Panc1 (cell line): Measurements from ENCODE around the gene CFAP77. TPM values are rescaled to one million over a fixed set of nuclear protein-coding genes. Genes with fewer than 3 reads are reported as not detected.

ENCODE experiments used
- ATAC-seq: fragments of 200-7000 bp; cut with Tn5 transposase; 2 replicates; pipeline ENCODE4 v1.9.1; 2020; ENCODE audit warnings: mild to moderate bottlenecking, moderate library complexity
- BruUV-seq: library from RNA; stranded (reverse); fragments of 400-500 nt; replicated peaks from 2 replicates; lab custom pipeline; 2021; lab: Mats Ljungman, UMichigan
- CTCF ChIA-PET: fragments of 300-600 bp; sonication (Branson Sonifier 250); formaldehyde crosslinking; loops from one replicate; lab custom pipeline; 2022; ENCODE audit warnings: antibody characterized with exemption; lab: Charles Lee
- POLR2A ChIA-PET: fragments of 300-600 bp; sonication (Branson Sonifier 250); formaldehyde crosslinking; loops from one replicate; lab custom pipeline; 2022; ENCODE audit warnings: antibody characterized with exemption; lab: Charles Lee
- DNase-seq: peaks from one replicate; pipeline ENCODE4 v3.0.0-alpha.2; 2010; ENCODE audit warnings: low read depth, low spot score
- H3K27ac ChIP-seq: 2 replicates; pipeline ENCODE4 v1.5.1; 2011; ENCODE audit warnings: mild to moderate bottlenecking, low read length, inconsistent platforms
- H3K27me3 ChIP-seq: fragments of 200-500 bp; sonication (Bioruptor generic); 2 replicates; pipeline ENCODE4 v1.6.0; 2014; ENCODE audit warnings: low read length, inconsistent platforms; ENCODE audit not compliant: control insufficient read depth, insufficient read depth
- H3K36me3 ChIP-seq: fragments of 200-500 bp; sonication (Bioruptor generic); 2 replicates; pipeline ENCODE4 v1.5.1; 2014; ENCODE audit warnings: inconsistent platforms, mild to moderate bottlenecking, low read length, moderate library complexity; ENCODE audit not compliant: control insufficient read depth, insufficient read depth
- H3K4me1 ChIP-seq: 2 replicates; pipeline ENCODE4 v1.5.1; 2011; ENCODE audit warnings: inconsistent platforms, mild to moderate bottlenecking, low read length, moderate library complexity; ENCODE audit not compliant: control insufficient read depth, insufficient read depth
- H3K4me3 ChIP-seq, 2 experiments: 2 replicates each; pipeline ENCODE4 v1.5.1; 2011 to 2012; ENCODE audit warnings: low read depth in 2 of 2, low read length in 2 of 2, mild to moderate bottlenecking in 2 of 2, inconsistent platforms in 1 of 2, moderate library complexity in 1 of 2
- H3K9me3 ChIP-seq: fragments of 200-500 bp; sonication (Bioruptor generic); 2 replicates; pipeline ENCODE4 v1.5.1; 2014; ENCODE audit warnings: low read depth, mild to moderate bottlenecking, inconsistent platforms, low read length, moderate library complexity; ENCODE audit not compliant: control insufficient read depth, insufficient read depth
- POLR2AphosphoS5 ChIP-seq: IDR thresholded peaks from 2 replicates; pipeline ENCODE4 v1.6.1; 2012; ENCODE audit warnings: mild to moderate bottlenecking, low read depth, low read length, moderate library complexity
- SIN3A ChIP-seq: IDR thresholded peaks from 2 replicates; pipeline ENCODE4 v1.6.1; 2012; ENCODE audit warnings: low read depth, mild to moderate bottlenecking, low read length, moderate library complexity, borderline replicate concordance; ENCODE audit not compliant: insufficient read depth
- TCF7L2 ChIP-seq: IDR thresholded peaks from 2 replicates; pipeline ENCODE4 v1.6.1; 2011; ENCODE audit warnings: mild to moderate bottlenecking, low read depth, low read length, inconsistent platforms
- in situ Hi-C: cut with HindIII; loops from 2 replicates; pipeline ENCODE4 v1.10.0; 2016; ENCODE audit warnings: low sequenced_read_pairs, low pct_unique_long_range_greater_than_20kb
- intact Hi-C: fragments of 100-400 bp; cut with micrococcal nuclease; formaldehyde crosslinking; loops from one replicate; pipeline ENCODE4 v1.10.0; 2022; ENCODE audit not compliant: unreplicated experiment
- total RNA-seq: library from RNA; stranded (reverse); gene quantifications from one replicate; pipeline ENCODE4 v1.2.1, GENCODE V29; 2021; ENCODE audit not compliant: unreplicated experiment
- TF ChIP-seq, protein P1 (sequence below): fragments of 450-650 bp; IDR thresholded peaks from 2 replicates; pipeline ENCODE4 v1.5.1; 2017; ENCODE audit warnings: mild to moderate bottlenecking
- TF ChIP-seq, protein P2 (sequence below), 2 experiments: IDR thresholded peaks; 2 replicates each; pipeline ENCODE4 v1.6.1; 2011 to 2012; ENCODE audit warnings: low read depth in 2 of 2, control low read depth in 1 of 2, low read length in 1 of 2, mild to moderate bottlenecking in 1 of 2, moderate library complexity in 1 of 2; ENCODE audit not compliant: insufficient read depth in 1 of 2

The CFAP77 gene
- total RNA-seq, 1 experiment from 2014 or later, result not detected

GRCh38 chr9:132451276-132451675 lies 41.3 kb downstream of the CFAP77 start:
- Histone ChIP-seq H3K9me3 (no peaks in the 10 kb centered on the region), H3K36me3 (no peaks in the 10 kb centered on the region), H3K27ac (no peak overlapping the region), H3K27me3 (no peaks in the 10 kb centered on the region), H3K4me1 (no peaks in the 10 kb centered on the region), H3K4me3 (no peak overlapping the region)
- in situ Hi-C loops, result no loop called here
- intact Hi-C loops, result no loop called here
- no peak for TF ChIP-seq TCF7L2
- no peak for TF ChIP-seq POLR2AphosphoS5
- TF ChIP-seq SIN3A, result no peak
- TF ChIP-seq, protein P1, sequence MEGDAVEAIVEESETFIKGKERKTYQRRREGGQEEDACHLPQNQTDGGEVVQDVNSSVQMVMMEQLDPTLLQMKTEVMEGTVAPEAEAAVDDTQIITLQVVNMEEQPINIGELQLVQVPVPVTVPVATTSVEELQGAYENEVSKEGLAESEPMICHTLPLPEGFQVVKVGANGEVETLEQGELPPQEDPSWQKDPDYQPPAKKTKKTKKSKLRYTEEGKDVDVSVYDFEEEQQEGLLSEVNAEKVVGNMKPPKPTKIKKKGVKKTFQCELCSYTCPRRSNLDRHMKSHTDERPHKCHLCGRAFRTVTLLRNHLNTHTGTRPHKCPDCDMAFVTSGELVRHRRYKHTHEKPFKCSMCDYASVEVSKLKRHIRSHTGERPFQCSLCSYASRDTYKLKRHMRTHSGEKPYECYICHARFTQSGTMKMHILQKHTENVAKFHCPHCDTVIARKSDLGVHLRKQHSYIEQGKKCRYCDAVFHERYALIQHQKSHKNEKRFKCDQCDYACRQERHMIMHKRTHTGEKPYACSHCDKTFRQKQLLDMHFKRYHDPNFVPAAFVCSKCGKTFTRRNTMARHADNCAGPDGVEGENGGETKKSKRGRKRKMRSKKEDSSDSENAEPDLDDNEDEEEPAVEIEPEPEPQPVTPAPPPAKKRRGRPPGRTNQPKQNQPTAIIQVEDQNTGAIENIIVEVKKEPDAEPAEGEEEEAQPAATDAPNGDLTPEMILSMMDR, result no peak
- TF ChIP-seq, protein P2, sequence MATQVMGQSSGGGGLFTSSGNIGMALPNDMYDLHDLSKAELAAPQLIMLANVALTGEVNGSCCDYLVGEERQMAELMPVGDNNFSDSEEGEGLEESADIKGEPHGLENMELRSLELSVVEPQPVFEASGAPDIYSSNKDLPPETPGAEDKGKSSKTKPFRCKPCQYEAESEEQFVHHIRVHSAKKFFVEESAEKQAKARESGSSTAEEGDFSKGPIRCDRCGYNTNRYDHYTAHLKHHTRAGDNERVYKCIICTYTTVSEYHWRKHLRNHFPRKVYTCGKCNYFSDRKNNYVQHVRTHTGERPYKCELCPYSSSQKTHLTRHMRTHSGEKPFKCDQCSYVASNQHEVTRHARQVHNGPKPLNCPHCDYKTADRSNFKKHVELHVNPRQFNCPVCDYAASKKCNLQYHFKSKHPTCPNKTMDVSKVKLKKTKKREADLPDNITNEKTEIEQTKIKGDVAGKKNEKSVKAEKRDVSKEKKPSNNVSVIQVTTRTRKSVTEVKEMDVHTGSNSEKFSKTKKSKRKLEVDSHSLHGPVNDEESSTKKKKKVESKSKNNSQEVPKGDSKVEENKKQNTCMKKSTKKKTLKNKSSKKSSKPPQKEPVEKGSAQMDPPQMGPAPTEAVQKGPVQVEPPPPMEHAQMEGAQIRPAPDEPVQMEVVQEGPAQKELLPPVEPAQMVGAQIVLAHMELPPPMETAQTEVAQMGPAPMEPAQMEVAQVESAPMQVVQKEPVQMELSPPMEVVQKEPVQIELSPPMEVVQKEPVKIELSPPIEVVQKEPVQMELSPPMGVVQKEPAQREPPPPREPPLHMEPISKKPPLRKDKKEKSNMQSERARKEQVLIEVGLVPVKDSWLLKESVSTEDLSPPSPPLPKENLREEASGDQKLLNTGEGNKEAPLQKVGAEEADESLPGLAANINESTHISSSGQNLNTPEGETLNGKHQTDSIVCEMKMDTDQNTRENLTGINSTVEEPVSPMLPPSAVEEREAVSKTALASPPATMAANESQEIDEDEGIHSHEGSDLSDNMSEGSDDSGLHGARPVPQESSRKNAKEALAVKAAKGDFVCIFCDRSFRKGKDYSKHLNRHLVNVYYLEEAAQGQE (IDR thresholded peaks at IDR 0.05; ENCODE audit: insufficient read depth in 1 of 2, low read depth in 2 of 2, low read length in 1 of 2), result no peak
- POLR2A ChIA-PET, result interaction anchor here (0.6 kb wide), 1 partner anchor 159 kb away, joined by 8 read pairs; no protein-coding TSS in a partner anchor
- CTCF ChIA-PET, result no interaction called here
- ATAC-seq, result no peak
- DNase-seq, result no peak
- no TSS peak for BruUV-seq

DNA sequence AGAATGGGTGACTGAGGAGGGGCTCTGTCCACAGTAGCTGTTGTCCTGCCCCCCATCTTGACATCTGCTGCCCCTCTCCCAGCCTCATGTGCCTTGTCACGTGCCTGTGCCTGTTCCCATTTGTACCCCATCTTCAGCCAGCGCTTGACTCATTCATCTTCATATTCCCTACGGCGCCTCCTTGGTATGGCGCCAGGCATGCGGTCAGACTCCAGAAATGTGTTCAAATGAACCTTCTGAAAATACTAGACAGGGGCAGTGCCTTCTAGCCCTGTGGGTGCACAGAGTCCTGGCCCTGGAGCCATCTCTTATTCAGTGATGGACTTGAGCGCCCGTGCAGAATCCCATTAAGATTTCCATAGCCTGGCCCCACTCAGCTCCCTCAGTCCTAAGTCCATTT lies 46.2 kb downstream of the CFAP77 start:
- no peak for DNase-seq
- POLR2A ChIA-PET, result no interaction called here
- in situ Hi-C loops (no loop called here), intact Hi-C loops (no loop called here)
- TF ChIP-seq TCF7L2, result no peak
- no peak for TF ChIP-seq POLR2AphosphoS5
- TF ChIP-seq, protein P2 (IDR thresholded peaks at IDR 0.05; ENCODE audit: insufficient read depth in 1 of 2, low read depth in 2 of 2, low read length in 1 of 2), result no peak
- TF ChIP-seq, protein P1, result no peak
- no peak for TF ChIP-seq SIN3A
- Histone ChIP-seq H3K4me1 (no peaks in the 10 kb centered on the region), H3K4me3 (no peak overlapping the region), H3K36me3 (no peaks in the 10 kb centered on the region), H3K27ac (no peak overlapping the region), H3K27me3 (no peaks in the 10 kb centered on the region), H3K9me3 (no peaks in the 10 kb centered on the region)
- no peak for ATAC-seq
- CTCF ChIA-PET, result no interaction called here
- no TSS peak for BruUV-seq
